ENCODE data around the gene FILIP1L. TPM values are rescaled to one million over a fixed set of nuclear protein-coding genes. Genes with fewer than 3 reads are reported as not detected.

Gene FILIP1L
- total RNA-seq, 1 experiment from 2014 or later, result 0.17 TPM

- ChIA-PET RAD21 (ENCODE audit: low non-redundant PET in 1 of 2, low total read pairs in 2 of 2, uncharacterized antibody in 2 of 2, unreplicated experiment in 2 of 2) (no interaction called here), CTCF (no interaction called here), POLR2A (no interaction called here)
- ATAC-seq (no peak), DNase-seq (ENCODE audit: low read depth, low spot score) (no peak)
- H3K9me2 ChIP-seq (ENCODE audit: insufficient read depth), result no peaks in the 10 kb centered on the region
- TF ChIP-seq ZFX (IDR thresholded peaks at IDR 0.05) (no peak), EZH2 (IDR thresholded peaks at IDR 0.05) (no peak), EZH2phosphoT487 (IDR thresholded peaks at IDR 0.05; ENCODE audit: borderline replicate concordance) (no peak), CBX3 (IDR thresholded peaks at IDR 0.05; ENCODE audit: low read depth) (no peak), MAX (IDR thresholded peaks at IDR 0.05) (no peak), POLR2A (IDR thresholded peaks at IDR 0.05; ENCODE audit: borderline replicate concordance, extremely low read depth, insufficient read depth, insufficient read length) (no peak), SP1 (IDR thresholded peaks at IDR 0.05; ENCODE audit: low read depth) (no peak), SRF (IDR thresholded peaks at IDR 0.05; ENCODE audit: low read depth) (no peak), RAD21 (IDR thresholded peaks at IDR 0.05; ENCODE audit: low read depth) (no peak), YY1 (IDR thresholded peaks at IDR 0.05; ENCODE audit: extremely low read depth, insufficient replicate concordance, low read depth, low read length) (no peak), ZNF274 (IDR thresholded peaks at IDR 0.05; ENCODE audit: low read depth, low read length) (no peak), JUND (IDR thresholded peaks at IDR 0.05) (no peak), ATF3 (IDR thresholded peaks at IDR 0.05) (no peak), POLR2AphosphoS5 (IDR thresholded peaks at IDR 0.05; ENCODE audit: low read depth, low read length) (no peak), REST (IDR thresholded peaks at IDR 0.05; ENCODE audit: low read depth) (no peak), CTCF (IDR thresholded peaks at IDR 0.05 in 2 of 3, conservative IDR thresholded peaks at IDR 0.05 in 1 of 3; ENCODE audit: borderline replicate concordance in 1 of 3, insufficient read depth in 1 of 3, low read depth in 2 of 3, low read length in 2 of 3) (no peak), FOSL1 (IDR thresholded peaks at IDR 0.05; ENCODE audit: low read depth) (no peak), CEBPB (IDR thresholded peaks at IDR 0.05; ENCODE audit: low read depth) (no peak), EGR1 (IDR thresholded peaks at IDR 0.05; ENCODE audit: low read depth) (no peak), TCF7L2 (IDR thresholded peaks at IDR 0.05; ENCODE audit: borderline replicate concordance, extremely low read depth, insufficient read depth, insufficient read length) (no peak)
- H3K9ac ChIP-seq (ENCODE audit: low read length), result no peak overlapping the region
- no peak overlapping the region for H2AFZ ChIP-seq (ENCODE audit: low read depth, low read length, poor library complexity, severe bottlenecking)
- no peak overlapping the region for H3K4me3 ChIP-seq (replicated peaks in 1 of 2; ENCODE audit: low read depth in 1 of 2, low read length in 2 of 2)
- intact Hi-C loops (cut with micrococcal nuclease), result no loop called here
- H3K27ac ChIP-seq (ENCODE audit: low read depth, low read length), result no peak overlapping the region
- H3K36me3 ChIP-seq (ENCODE audit: control insufficient read depth in 1 of 2, insufficient read depth in 2 of 2, low read length in 2 of 2), result no peaks in the 10 kb centered on the region
- peaks cover 4 to 6% of the 10 kb centered on the region in 2 experiments; a peak in 2 of 4 replicates for H3K4me1 ChIP-seq (ENCODE audit: control insufficient read depth in 1 of 2, insufficient read depth in 2 of 2, low read length in 2 of 2)
- H3K9me3 ChIP-seq (ENCODE audit: control insufficient read depth in 1 of 2, insufficient read depth in 1 of 2, low read depth in 1 of 2, low read length in 2 of 2), result no peaks in the 10 kb centered on the region
- H3K4me2 ChIP-seq (ENCODE audit: low read length), result no peak overlapping the region
- H3K79me2 ChIP-seq (ENCODE audit: insufficient read depth, low read length), result no peaks in the 10 kb centered on the region
- no TSS peak for BruUV-seq (replicated peaks)
- no peaks in the 10 kb centered on the region for H3K27me3 ChIP-seq (ENCODE audit: insufficient read depth, low read length)
- no peaks in the 10 kb centered on the region for H4K20me1 ChIP-seq (ENCODE audit: insufficient read depth)
Observed at GRCh38 chr3:99940350-99940749, 174.0 kb downstream of the FILIP1L start.

Measured in HCT116 (cell line).